HG02885 (cell line): ENCODE results near the gene GNPDA1.

Experiments
- ATAC-seq: cut with Tn5 transposase; IDR thresholded peaks from one replicate; pipeline ENCODE4 v1.9.1; 2021; ENCODE audit warnings: mild to moderate bottlenecking; ENCODE audit not compliant: unreplicated experiment, poor library complexity

GNPDA1 gene

DNA sequence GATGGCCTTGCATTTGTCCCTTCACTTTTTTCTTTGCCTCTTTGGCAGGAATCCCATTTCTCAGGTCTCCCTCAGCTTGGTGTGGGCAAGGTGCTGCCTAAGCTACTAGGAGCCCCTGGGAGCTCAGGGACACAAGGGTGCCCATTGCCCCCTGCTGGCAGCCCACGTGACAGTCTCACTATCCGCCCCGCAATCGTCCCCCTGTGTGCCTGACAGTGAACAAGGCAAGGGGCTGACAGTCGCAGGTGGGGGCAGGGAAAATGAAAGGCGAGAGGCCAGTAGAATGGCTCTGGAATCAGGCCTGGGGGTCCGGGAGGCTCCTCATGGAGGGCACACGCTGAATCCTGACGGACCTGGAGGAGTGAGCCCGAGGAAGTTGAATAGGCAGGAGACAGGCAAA, 52.8 kb downstream of the GNPDA1 start:
- ATAC-seq: no peak

- no peak for ATAC-seq
These were observed 54.2 kb downstream of the GNPDA1 start for GRCh38 chr5:141958546-141959172.

- ATAC-seq: no peak
These were observed 54.7 kb downstream of the GNPDA1 start, which contains the start of gene PCDH12 for GRCh38 chr5:141958113-141958512. Gene PCDH12, minus strand, starts transcription at chr5:141958202. Its CDS starts 351 bp downstream, at chr5:141957851.

DNA sequence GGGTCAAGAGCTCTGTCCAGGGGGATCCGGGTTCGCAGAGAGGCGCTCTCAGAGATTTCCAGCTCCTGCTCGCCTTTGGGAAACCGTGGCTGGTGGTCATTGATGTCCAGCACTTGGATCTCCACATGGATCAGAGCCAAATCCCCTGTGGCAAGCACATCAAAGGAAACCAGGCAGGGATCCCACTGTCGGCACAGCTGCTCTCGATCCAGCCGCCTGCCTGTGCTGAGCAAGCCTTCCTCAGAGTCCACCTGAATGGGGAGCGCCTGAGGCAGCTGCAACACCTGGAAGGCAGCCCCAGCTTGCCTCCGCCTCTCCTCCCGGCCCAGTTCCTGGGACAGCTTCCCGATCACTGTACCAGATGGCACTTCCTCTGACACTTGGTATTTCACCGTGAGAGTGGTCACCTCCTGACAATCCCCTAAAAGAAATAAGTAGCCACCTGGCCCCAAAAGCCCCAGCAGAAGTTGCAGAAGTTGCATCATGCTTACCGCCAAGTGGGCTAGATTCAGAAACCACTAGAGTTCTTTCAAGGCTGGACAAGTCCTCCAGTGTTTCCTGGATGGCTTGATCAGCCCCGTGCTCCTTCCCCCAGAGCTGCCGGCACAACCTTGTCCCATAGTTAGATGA, 55.3 kb downstream of the GNPDA1 start:
- ATAC-seq: no peak

GRCh38 chr5:141954194-141954593, 58.6 kb downstream of the GNPDA1 start:
- no peak for ATAC-seq

DNA sequence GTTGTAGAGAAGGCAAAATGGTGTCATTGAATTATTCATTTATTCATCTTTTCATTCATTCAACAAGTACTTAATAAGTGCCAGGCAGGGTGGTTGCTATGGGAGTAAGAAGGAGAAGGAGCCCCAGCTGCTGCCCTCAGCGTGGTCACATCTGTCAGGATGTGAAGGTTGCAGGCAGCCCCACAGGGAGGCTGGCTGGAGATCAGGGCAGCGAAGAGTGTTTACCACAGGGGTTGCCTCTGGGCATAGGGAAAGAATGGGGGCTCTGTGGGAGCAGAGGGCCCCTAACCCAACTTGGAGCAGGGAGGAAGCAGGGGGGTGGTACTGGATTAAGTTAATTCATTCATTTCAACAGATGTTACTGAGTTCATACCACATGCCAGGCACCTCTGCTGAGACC, 60.8 kb downstream of the GNPDA1 start:
- ATAC-seq: no peak

- ATAC-seq: peak; percentile 93
These were observed 61.5 kb downstream of the GNPDA1 start for GRCh38 chr5:141951332-141951781.
